Subcutaneous adipose tissue (tissue), 4 donors: ENCODE measurements around the gene PAPSS1. TPM values are rescaled to one million over a fixed set of nuclear protein-coding genes. Genes with fewer than 3 reads are reported as not detected.

ENCODE experiments used
- total RNA-seq, 4 donors: library from RNA; depleted of rRNA; stranded (reverse); fragments of >200 nt; gene quantifications; one replicate each; pipeline ENCODE4 v1.1.0, GENCODE V29; 2016
- TF ChIP-seq, protein P1 (sequence below): fragments of 450-650 bp; IDR thresholded peaks from one replicate; pipeline ENCODE4 v1.5.1; 2016; ENCODE audit warnings: low read depth, mild to moderate bottlenecking, control low read depth, antibody characterized with exemption, moderate library complexity

PAPSS1 gene
- total RNA-seq, 4 donors from 2014 or later: 37.0 to 67.0 (median 44.8) TPM

- TF ChIP-seq, protein P1, sequence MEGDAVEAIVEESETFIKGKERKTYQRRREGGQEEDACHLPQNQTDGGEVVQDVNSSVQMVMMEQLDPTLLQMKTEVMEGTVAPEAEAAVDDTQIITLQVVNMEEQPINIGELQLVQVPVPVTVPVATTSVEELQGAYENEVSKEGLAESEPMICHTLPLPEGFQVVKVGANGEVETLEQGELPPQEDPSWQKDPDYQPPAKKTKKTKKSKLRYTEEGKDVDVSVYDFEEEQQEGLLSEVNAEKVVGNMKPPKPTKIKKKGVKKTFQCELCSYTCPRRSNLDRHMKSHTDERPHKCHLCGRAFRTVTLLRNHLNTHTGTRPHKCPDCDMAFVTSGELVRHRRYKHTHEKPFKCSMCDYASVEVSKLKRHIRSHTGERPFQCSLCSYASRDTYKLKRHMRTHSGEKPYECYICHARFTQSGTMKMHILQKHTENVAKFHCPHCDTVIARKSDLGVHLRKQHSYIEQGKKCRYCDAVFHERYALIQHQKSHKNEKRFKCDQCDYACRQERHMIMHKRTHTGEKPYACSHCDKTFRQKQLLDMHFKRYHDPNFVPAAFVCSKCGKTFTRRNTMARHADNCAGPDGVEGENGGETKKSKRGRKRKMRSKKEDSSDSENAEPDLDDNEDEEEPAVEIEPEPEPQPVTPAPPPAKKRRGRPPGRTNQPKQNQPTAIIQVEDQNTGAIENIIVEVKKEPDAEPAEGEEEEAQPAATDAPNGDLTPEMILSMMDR: no peak
Measured at GRCh38 chr4:107721436-107722100, 1.5 kb upstream of the PAPSS1 start.

GRCh38 chr4:107719207-107719921 is 670 bp downstream of the PAPSS1 start:
- TF ChIP-seq, protein P1: no peak

DNA sequence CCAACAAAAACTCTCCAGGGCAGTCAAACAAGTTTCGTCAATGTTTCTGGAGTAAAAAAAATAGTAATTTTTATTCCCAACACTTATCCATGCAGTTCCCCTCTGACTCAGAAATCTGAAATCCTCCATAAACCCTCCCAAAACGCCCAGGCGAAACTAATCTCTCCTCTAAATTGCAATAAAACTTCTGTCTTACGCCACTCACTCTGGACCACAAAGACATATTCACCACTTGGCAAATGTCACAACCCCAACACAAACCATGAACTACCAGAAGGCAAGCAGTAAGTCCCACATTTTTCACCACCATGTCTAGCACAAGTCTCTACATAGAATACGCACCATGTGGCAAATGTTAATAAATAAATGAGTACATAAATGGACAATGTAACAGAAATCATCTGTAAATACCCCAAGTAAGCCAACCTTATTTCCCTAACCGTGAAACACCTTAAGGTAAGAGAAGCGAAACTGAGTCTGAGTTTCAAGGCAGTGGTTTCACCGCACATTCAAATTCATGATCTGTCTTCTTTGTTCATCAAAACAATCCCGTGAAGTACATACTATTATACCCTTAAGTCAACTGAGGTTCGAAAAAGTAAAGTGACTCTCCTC is 1.6 kb downstream of the PAPSS1 start:
- TF ChIP-seq, protein P1: no peak

DNA sequence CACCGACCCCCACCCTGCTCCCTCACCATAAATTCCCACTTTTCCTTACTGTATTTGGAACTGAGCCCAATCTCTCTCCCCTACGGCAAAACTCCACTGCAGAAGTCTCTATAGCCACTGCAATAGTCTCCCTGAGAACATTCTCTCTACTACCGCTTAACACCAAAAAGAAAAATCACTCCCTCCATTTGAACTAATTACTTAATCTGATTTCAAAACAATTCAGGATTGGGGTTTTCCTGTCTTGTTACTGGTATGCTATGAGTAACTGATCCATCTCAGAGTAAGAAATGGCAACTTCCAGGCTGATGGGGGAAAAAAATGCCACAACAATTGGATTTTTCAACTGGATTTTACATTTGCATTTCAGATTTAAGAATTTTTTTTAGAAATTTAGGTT is 5.8 kb downstream of the PAPSS1 start:
- TF ChIP-seq, protein P1: no peak

GRCh38 chr4:107712236-107712635 is 7.8 kb downstream of the PAPSS1 start:
- TF ChIP-seq, protein P1: no peak

- TF ChIP-seq, protein P1: no peak
Measured at GRCh38 chr4:107711831-107712230, 8.2 kb downstream of the PAPSS1 start.
